Stimulated activated effector memory CD8-positive, alpha-beta T cell treated with anti-CD3 and anti-CD28 coated beads, Interleukin-12 subunit alpha, Interleukin-12 subunit beta, amount 100 ng/mL, for 72 hours (primary cell): Measurements from ENCODE around the gene TCF20.

ENCODE experiments used
- ATAC-seq: fragments of 150-1000 bp; cut with Tn5 transposase; 2 replicates; pipeline ENCODE4 v1.10.0; 2021
- DNase-seq, 2 donors: peaks; one replicate each; pipeline ENCODE4 v3.0.0; 2021 to 2022; ENCODE audit warnings: low spot score in 2 of 2
- H3K27ac Mint-ChIP-seq: one replicate; pipeline ENCODE4 v1.8.0; 2022; ENCODE audit warnings: mild to moderate bottlenecking, mixed read lengths
- H3K36me3 Mint-ChIP-seq: one replicate; pipeline ENCODE4 v1.8.0; 2022; ENCODE audit warnings: mild to moderate bottlenecking, mixed read lengths
- H3K4me1 Mint-ChIP-seq: one replicate; pipeline ENCODE4 v1.8.0; 2022; ENCODE audit warnings: mixed read lengths
- H3K4me3 Mint-ChIP-seq: one replicate; pipeline ENCODE4 v1.8.0; 2022; ENCODE audit warnings: mild to moderate bottlenecking, mixed read lengths
- H3K9me3 Mint-ChIP-seq: one replicate; pipeline ENCODE4 v1.8.0; 2022; ENCODE audit warnings: mixed read lengths

TCF20 gene

GRCh38 chr22:42263944-42264343, 6.5 kb downstream of the TCF20 start:
- H3K27ac Mint-ChIP-seq: no peak overlapping the region
- H3K36me3 Mint-ChIP-seq: peaks cover 13% of the 10 kb centered on the region
- H3K4me3 Mint-ChIP-seq: no peak overlapping the region
- DNase-seq (no peak), ATAC-seq (no peak)
- no peaks in the 10 kb centered on the region for H3K9me3 Mint-ChIP-seq
- peaks cover 76% of the 10 kb centered on the region for H3K4me1 Mint-ChIP-seq

GRCh38 chr22:42262964-42263363, 7.5 kb downstream of the TCF20 start:
- no peak for ATAC-seq
- peaks cover 77% of the 10 kb centered on the region for H3K4me1 Mint-ChIP-seq
- DNase-seq: no peak
- H3K9me3 Mint-ChIP-seq: no peaks in the 10 kb centered on the region
- peaks cover 11% of the 10 kb centered on the region for H3K36me3 Mint-ChIP-seq
- H3K4me3 Mint-ChIP-seq: no peak overlapping the region
- no peak overlapping the region for H3K27ac Mint-ChIP-seq

- no peaks in the 10 kb centered on the region for H3K9me3 Mint-ChIP-seq
- DNase-seq (no peak), ATAC-seq (no peak)
- H3K36me3 Mint-ChIP-seq: peaks cover 3% of the 10 kb centered on the region
- H3K27ac Mint-ChIP-seq: no peak overlapping the region
- peaks cover 92% of the 10 kb centered on the region for H3K4me1 Mint-ChIP-seq
- H3K4me3 Mint-ChIP-seq: no peak overlapping the region
Observed at GRCh38 chr22:42261296-42261695, 9.2 kb downstream of the TCF20 start.

GRCh38 chr22:42258126-42258525, 12.3 kb downstream of the TCF20 start:
- no peak for ATAC-seq
- no peak for DNase-seq
- H3K9me3 Mint-ChIP-seq: no peaks in the 10 kb centered on the region

GRCh38 chr22:42257386-42257785, 13.1 kb downstream of the TCF20 start:
- Mint-ChIP-seq H3K9me3 (no peaks in the 10 kb centered on the region), H3K4me3 (no peak overlapping the region), H3K27ac (peak overlapping the region; percentile 29), H3K36me3 (peaks cover 8% of the 10 kb centered on the region), H3K4me1 (peaks cover 71% of the 10 kb centered on the region)
- no peak for DNase-seq
- no peak for ATAC-seq

More at GRCh38 chr22:42258126-42258525, 12.3 kb downstream of the TCF20 start:
- no peak overlapping the region for H3K27ac Mint-ChIP-seq
- H3K36me3 Mint-ChIP-seq: peaks cover 8% of the 10 kb centered on the region
- H3K4me1 Mint-ChIP-seq: peaks cover 79% of the 10 kb centered on the region
- no peak overlapping the region for H3K4me3 Mint-ChIP-seq

- H3K4me3 Mint-ChIP-seq: no peak overlapping the region
- no peak for ATAC-seq
- peaks cover 67% of the 10 kb centered on the region for H3K4me1 Mint-ChIP-seq
- no peaks in the 10 kb centered on the region for H3K9me3 Mint-ChIP-seq
- H3K27ac Mint-ChIP-seq: peak overlapping the region; percentile 29
- no peak for DNase-seq
- peaks cover 8% of the 10 kb centered on the region for H3K36me3 Mint-ChIP-seq
Observed at GRCh38 chr22:42256930-42257329, 13.5 kb downstream of the TCF20 start.

- Mint-ChIP-seq H3K4me3 (no peak overlapping the region), H3K4me1 (peaks cover 59% of the 10 kb centered on the region), H3K9me3 (no peaks in the 10 kb centered on the region), H3K36me3 (peaks cover 8% of the 10 kb centered on the region), H3K27ac (no peak overlapping the region)
- DNase-seq (no peak), ATAC-seq (no peak)
Observed at GRCh38 chr22:42256220-42256619, 14.2 kb downstream of the TCF20 start.

GRCh38 chr22:42249831-42250230, 20.6 kb downstream of the TCF20 start:
- ATAC-seq (no peak), DNase-seq (no peak)
- Mint-ChIP-seq H3K36me3 (peaks cover 9% of the 10 kb centered on the region), H3K9me3 (no peaks in the 10 kb centered on the region), H3K27ac (no peak overlapping the region), H3K4me1 (peaks cover 52% of the 10 kb centered on the region), H3K4me3 (no peak overlapping the region)

GRCh38 chr22:42248995-42249394, 21.5 kb downstream of the TCF20 start:
- ATAC-seq: no peak
- Mint-ChIP-seq H3K27ac (no peak overlapping the region), H3K4me3 (no peak overlapping the region), H3K36me3 (peaks cover 5% of the 10 kb centered on the region), H3K4me1 (peaks cover 53% of the 10 kb centered on the region), H3K9me3 (no peaks in the 10 kb centered on the region)
- no peak for DNase-seq

- DNase-seq: no peak
- peaks cover 62% of the 10 kb centered on the region for H3K4me1 Mint-ChIP-seq
- no peak overlapping the region for H3K4me3 Mint-ChIP-seq
- peaks cover 4% of the 10 kb centered on the region for H3K36me3 Mint-ChIP-seq
- no peak for ATAC-seq
- H3K9me3 Mint-ChIP-seq: no peaks in the 10 kb centered on the region
- H3K27ac Mint-ChIP-seq: peak overlapping the region; percentile 32
Observed at GRCh38 chr22:42247596-42247995, 22.9 kb downstream of the TCF20 start.

GRCh38 chr22:42243802-42244060, 26.7 kb downstream of the TCF20 start:
- Mint-ChIP-seq H3K4me3 (no peak overlapping the region), H3K9me3 (no peaks in the 10 kb centered on the region), H3K4me1 (peaks cover 58% of the 10 kb centered on the region), H3K27ac (peak overlapping the region; percentile 78), H3K36me3 (peaks cover 20% of the 10 kb centered on the region)
- ATAC-seq (peak; percentile 31), DNase-seq (no peak)

GRCh38 chr22:42236848-42237247, 33.6 kb downstream of the TCF20 start:
- DNase-seq: no peak
- no peak for ATAC-seq
- Mint-ChIP-seq H3K4me1 (peaks cover 54% of the 10 kb centered on the region), H3K9me3 (no peaks in the 10 kb centered on the region), H3K4me3 (no peak overlapping the region), H3K27ac (no peak overlapping the region), H3K36me3 (peaks cover 13% of the 10 kb centered on the region)

- H3K4me1 Mint-ChIP-seq: peaks cover 50% of the 10 kb centered on the region
Observed at GRCh38 chr22:42236268-42236667, 34.2 kb downstream of the TCF20 start.

GRCh38 chr22:42233879-42234278, 36.6 kb downstream of the TCF20 start:
- Mint-ChIP-seq H3K4me3 (no peak overlapping the region), H3K9me3 (no peaks in the 10 kb centered on the region), H3K27ac (peak overlapping the region; percentile 70), H3K4me1 (peaks cover 65% of the 10 kb centered on the region), H3K36me3 (peaks cover 3% of the 10 kb centered on the region)
- ATAC-seq: no peak
- DNase-seq: no peak

More at GRCh38 chr22:42236268-42236667, 34.2 kb downstream of the TCF20 start:
- Mint-ChIP-seq H3K27ac (no peak overlapping the region), H3K4me3 (no peak overlapping the region), H3K9me3 (no peaks in the 10 kb centered on the region), H3K36me3 (peaks cover 8% of the 10 kb centered on the region)
- ATAC-seq: no peak
- DNase-seq: no peak

- Mint-ChIP-seq H3K36me3 (peaks cover 9% of the 10 kb centered on the region), H3K4me3 (no peak overlapping the region), H3K4me1 (peaks cover 70% of the 10 kb centered on the region), H3K27ac (no peak overlapping the region), H3K9me3 (no peaks in the 10 kb centered on the region)
- DNase-seq: no peak
- no peak for ATAC-seq
Observed at GRCh38 chr22:42231929-42232328, 38.5 kb downstream of the TCF20 start.

- Mint-ChIP-seq H3K9me3 (no peaks in the 10 kb centered on the region), H3K36me3 (peaks cover 9% of the 10 kb centered on the region), H3K4me3 (no peak overlapping the region), H3K4me1 (peaks cover 51% of the 10 kb centered on the region), H3K27ac (no peak overlapping the region)
- DNase-seq: no peak
- no peak for ATAC-seq
Observed at GRCh38 chr22:42229455-42230149, 40.9 kb downstream of the TCF20 start.

GRCh38 chr22:42228483-42228882, 42.0 kb downstream of the TCF20 start:
- Mint-ChIP-seq H3K27ac (no peak overlapping the region), H3K9me3 (no peaks in the 10 kb centered on the region), H3K36me3 (peaks cover 9% of the 10 kb centered on the region), H3K4me1 (peaks cover 43% of the 10 kb centered on the region), H3K4me3 (no peak overlapping the region)
- ATAC-seq (no peak), DNase-seq (no peak)
